ENCODE data around the gene CELA2A.

CELA2A gene

DNA sequence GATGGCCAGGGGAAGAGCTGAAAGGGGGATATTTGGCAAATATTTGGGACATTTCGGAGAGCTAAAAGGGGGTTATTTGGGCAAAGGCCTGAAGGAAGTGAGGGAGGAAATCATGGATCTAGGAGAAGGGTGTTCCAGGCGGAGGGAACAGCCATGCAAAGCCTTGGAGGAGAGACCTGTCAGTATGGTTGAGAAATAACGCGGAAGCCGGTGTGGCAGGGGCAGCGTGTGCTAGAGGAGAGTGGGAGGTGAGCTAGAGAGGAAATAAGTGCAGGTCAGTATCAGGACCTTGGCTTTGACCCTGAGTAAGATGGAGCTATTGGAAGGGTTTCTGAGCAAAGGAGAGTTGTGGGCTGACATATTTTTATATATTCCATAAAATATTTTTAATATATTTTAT lies 15.3 kb upstream of the CELA2A start:
- Histone ChIP-seq H3K79me2 (ENCODE audit: insufficient read depth, low read depth) (no peaks in the 10 kb centered on the region), H3K36me3 (ENCODE audit: insufficient read depth) (no peaks in the 10 kb centered on the region), H3K4me3 (IDR thresholded peaks at IDR 0.05; ENCODE audit: insufficient read depth, low read depth, low read length) (no peak overlapping the region), H3K27ac (no peak overlapping the region), H2AFZ (ENCODE audit: low read depth) (no peak overlapping the region), H3K27me3 (ENCODE audit: insufficient read depth, low read depth) (no peaks in the 10 kb centered on the region), H4K20me1 (ENCODE audit: insufficient read depth) (no peaks in the 10 kb centered on the region), H3K4me1 (ENCODE audit: low read depth, poor library complexity, severe bottlenecking) (no peaks in the 10 kb centered on the region), H3K9ac (no peak overlapping the region), H3K4me2 (no peak overlapping the region)
- TF ChIP-seq, protein P1, sequence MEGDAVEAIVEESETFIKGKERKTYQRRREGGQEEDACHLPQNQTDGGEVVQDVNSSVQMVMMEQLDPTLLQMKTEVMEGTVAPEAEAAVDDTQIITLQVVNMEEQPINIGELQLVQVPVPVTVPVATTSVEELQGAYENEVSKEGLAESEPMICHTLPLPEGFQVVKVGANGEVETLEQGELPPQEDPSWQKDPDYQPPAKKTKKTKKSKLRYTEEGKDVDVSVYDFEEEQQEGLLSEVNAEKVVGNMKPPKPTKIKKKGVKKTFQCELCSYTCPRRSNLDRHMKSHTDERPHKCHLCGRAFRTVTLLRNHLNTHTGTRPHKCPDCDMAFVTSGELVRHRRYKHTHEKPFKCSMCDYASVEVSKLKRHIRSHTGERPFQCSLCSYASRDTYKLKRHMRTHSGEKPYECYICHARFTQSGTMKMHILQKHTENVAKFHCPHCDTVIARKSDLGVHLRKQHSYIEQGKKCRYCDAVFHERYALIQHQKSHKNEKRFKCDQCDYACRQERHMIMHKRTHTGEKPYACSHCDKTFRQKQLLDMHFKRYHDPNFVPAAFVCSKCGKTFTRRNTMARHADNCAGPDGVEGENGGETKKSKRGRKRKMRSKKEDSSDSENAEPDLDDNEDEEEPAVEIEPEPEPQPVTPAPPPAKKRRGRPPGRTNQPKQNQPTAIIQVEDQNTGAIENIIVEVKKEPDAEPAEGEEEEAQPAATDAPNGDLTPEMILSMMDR (conservative IDR thresholded peaks at IDR 0.05; ENCODE audit: low read depth, low read length): no peak

DNA sequence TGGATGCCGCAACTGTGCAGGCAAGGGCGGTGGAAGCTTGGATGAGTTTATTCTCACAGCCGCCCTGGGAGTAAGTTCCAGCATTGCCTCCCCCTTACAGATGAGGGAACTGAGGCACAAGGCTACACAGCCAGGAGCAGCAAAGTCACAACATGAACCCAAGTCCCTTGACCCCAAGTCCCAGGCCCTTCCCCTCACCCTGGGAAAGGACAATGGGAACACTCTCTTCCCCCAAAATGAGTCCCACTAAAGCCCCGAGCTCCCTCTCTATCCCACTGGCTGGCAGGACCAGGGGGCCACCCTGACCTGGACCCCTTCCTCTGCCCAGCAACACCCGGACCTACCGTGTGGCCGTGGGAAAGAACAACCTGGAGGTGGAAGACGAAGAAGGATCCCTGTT lies 14.4 kb upstream of the CELA2A start:
- Histone ChIP-seq H3K79me2 (ENCODE audit: insufficient read depth, low read depth) (no peaks in the 10 kb centered on the region), H3K36me3 (ENCODE audit: insufficient read depth) (no peaks in the 10 kb centered on the region), H3K27me3 (ENCODE audit: insufficient read depth, low read depth) (no peaks in the 10 kb centered on the region), H3K4me3 (IDR thresholded peaks at IDR 0.05; ENCODE audit: insufficient read depth, low read depth, low read length) (no peak overlapping the region), H4K20me1 (ENCODE audit: insufficient read depth) (no peaks in the 10 kb centered on the region), H3K4me2 (no peak overlapping the region), H2AFZ (ENCODE audit: low read depth) (no peak overlapping the region), H3K9ac (no peak overlapping the region), H3K4me1 (ENCODE audit: low read depth, poor library complexity, severe bottlenecking) (no peaks in the 10 kb centered on the region), H3K27ac (no peak overlapping the region)
- TF ChIP-seq, protein P1 (conservative IDR thresholded peaks at IDR 0.05; ENCODE audit: low read depth, low read length): no peak

DNA sequence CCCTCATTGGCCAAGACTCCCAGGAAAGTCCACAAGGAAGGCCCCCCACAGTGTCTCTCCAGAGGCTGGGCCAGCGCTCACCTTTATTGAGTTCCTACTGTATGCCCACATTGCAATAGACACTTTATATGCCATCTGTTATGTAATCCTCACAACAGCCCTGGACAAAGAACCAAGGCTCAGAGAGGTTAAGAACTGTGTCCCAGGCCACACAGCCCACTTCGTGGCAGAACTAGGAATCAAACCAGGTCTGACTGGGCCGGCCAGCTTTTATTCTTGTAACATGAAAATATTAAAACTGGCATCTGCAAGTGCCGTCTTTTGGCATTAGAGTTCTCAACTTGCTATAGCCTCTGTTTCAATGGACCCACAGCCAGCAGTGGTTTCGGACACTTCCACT lies 13.8 kb upstream of the CELA2A start:
- no peak overlapping the region for H3K27ac ChIP-seq
- no peaks in the 10 kb centered on the region for H3K36me3 ChIP-seq (ENCODE audit: insufficient read depth)
- no peaks in the 10 kb centered on the region for H3K79me2 ChIP-seq (ENCODE audit: insufficient read depth, low read depth)
- H4K20me1 ChIP-seq (ENCODE audit: insufficient read depth): no peaks in the 10 kb centered on the region
- TF ChIP-seq, protein P1 (conservative IDR thresholded peaks at IDR 0.05; ENCODE audit: low read depth, low read length): no peak
- no peak overlapping the region for H3K9ac ChIP-seq
- H3K4me1 ChIP-seq (ENCODE audit: low read depth, poor library complexity, severe bottlenecking): no peaks in the 10 kb centered on the region
- no peak overlapping the region for H3K4me3 ChIP-seq (IDR thresholded peaks at IDR 0.05; ENCODE audit: insufficient read depth, low read depth, low read length)
- H2AFZ ChIP-seq (ENCODE audit: low read depth): no peak overlapping the region
- H3K27me3 ChIP-seq (ENCODE audit: insufficient read depth, low read depth): no peaks in the 10 kb centered on the region
- H3K4me2 ChIP-seq: no peak overlapping the region

DNA sequence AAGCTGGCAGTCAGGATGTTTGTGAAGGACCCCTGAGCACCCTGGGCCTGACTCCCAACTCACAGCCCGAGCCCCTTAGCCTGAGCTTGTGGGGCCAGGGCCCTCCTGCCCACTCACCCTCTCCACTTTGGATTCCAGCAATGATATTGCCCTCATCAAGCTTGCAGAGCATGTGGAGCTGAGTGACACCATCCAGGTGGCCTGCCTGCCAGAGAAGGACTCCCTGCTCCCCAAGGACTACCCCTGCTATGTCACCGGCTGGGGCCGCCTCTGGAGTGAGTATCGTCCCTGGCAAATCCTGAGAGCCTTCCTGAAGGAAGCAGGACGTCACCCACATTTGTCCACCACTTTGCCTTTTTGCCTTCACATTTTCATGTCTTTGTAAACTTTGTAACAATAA lies 13.3 kb upstream of the CELA2A start:
- no peaks in the 10 kb centered on the region for H4K20me1 ChIP-seq (ENCODE audit: insufficient read depth)
- no peak overlapping the region for H3K4me3 ChIP-seq (IDR thresholded peaks at IDR 0.05; ENCODE audit: insufficient read depth, low read depth, low read length)
- no peak overlapping the region for H3K4me2 ChIP-seq
- H3K27me3 ChIP-seq (ENCODE audit: insufficient read depth, low read depth): no peaks in the 10 kb centered on the region
- no peak overlapping the region for H2AFZ ChIP-seq (ENCODE audit: low read depth)
- H3K9ac ChIP-seq: no peak overlapping the region
- no peaks in the 10 kb centered on the region for H3K36me3 ChIP-seq (ENCODE audit: insufficient read depth)
- no peaks in the 10 kb centered on the region for H3K79me2 ChIP-seq (ENCODE audit: insufficient read depth, low read depth)
- TF ChIP-seq, protein P1 (conservative IDR thresholded peaks at IDR 0.05; ENCODE audit: low read depth, low read length): no peak
- no peaks in the 10 kb centered on the region for H3K4me1 ChIP-seq (ENCODE audit: low read depth, poor library complexity, severe bottlenecking)
- no peak overlapping the region for H3K27ac ChIP-seq
